PC-9 (cell line): ENCODE results near the gene RHOB. TPM values are rescaled to one million over a fixed set of nuclear protein-coding genes. Genes with fewer than 3 reads are reported as not detected.
A peak's percentile ranks its signal among the peaks of the same experiment; 100 is the strongest.

Experiments
- BruUV-seq: library from RNA; stranded (reverse); fragments of 400-500 nt; replicated peaks from 2 replicates; lab custom pipeline; 2021; lab: Mats Ljungman, UMichigan
- CTCF ChIA-PET: fragments of 300-600 bp; sonication (Branson Sonifier 250); formaldehyde crosslinking; loops from one replicate; lab custom pipeline; 2022; ENCODE audit warnings: antibody characterized with exemption; lab: Charles Lee
- POLR2A ChIA-PET: fragments of 300-600 bp; sonication (Branson Sonifier 250); formaldehyde crosslinking; loops from one replicate; lab custom pipeline; 2022; ENCODE audit warnings: antibody characterized with exemption; ENCODE audit not compliant: unreplicated experiment; lab: Charles Lee
- DNase-seq, 2 experiments: peaks; one replicate each; pipeline versions ENCODE4 v3.0.0 to v3.0.0-alpha.2; 2015 to 2022; ENCODE audit warnings: mixed read lengths in 1 of 2
- H2AFZ ChIP-seq: fragments of 200-600 bp; sonication (generic); 2 replicates; pipeline ENCODE4 v1.8.1; 2017; ENCODE audit warnings: antibody characterized with exemption
- H3F3A ChIP-seq: fragments of 200-600 bp; sonication (generic); 2 replicates; pipeline ENCODE4 v1.8.1; 2017; ENCODE audit warnings: antibody characterized with exemption, mild to moderate bottlenecking, low read depth; ENCODE audit not compliant: insufficient read depth
- H3K27ac ChIP-seq: fragments of 200-600 bp; sonication (generic); 2 replicates; pipeline ENCODE4 v1.6.1; 2016; ENCODE audit warnings: mixed run types
- H3K27me3 ChIP-seq: fragments of 200-600 bp; sonication (generic); 2 replicates; pipeline ENCODE4 v1.6.1; 2016; ENCODE audit warnings: low read depth, mixed run types; ENCODE audit not compliant: insufficient read depth
- H3K36me3 ChIP-seq: fragments of 200-600 bp; sonication (generic); 2 replicates; pipeline ENCODE4 v1.6.1; 2016; ENCODE audit warnings: low read depth, mixed run types
- H3K4me1 ChIP-seq: fragments of 200-600 bp; sonication (generic); replicated peaks from 2 replicates; pipeline ENCODE4 v1.6.1; 2016; ENCODE audit warnings: mixed run types; ENCODE audit not compliant: insufficient read depth
- H3K4me2 ChIP-seq: fragments of 200-600 bp; sonication (generic); 2 replicates; pipeline ENCODE4 v1.6.1; 2017; ENCODE audit warnings: mixed run types
- H3K4me3 ChIP-seq: fragments of 200-600 bp; sonication (generic); 2 replicates; pipeline ENCODE4 v1.6.1; 2016; ENCODE audit warnings: mixed run types
- H3K79me2 ChIP-seq: fragments of 200-600 bp; sonication (generic); 2 replicates; pipeline ENCODE4 v1.6.1; 2017; ENCODE audit warnings: low read depth, mixed run types
- H3K9me2 ChIP-seq: fragments of 200-600 bp; sonication (generic); 2 replicates; pipeline ENCODE4 v1.8.1; 2017; ENCODE audit warnings: mild to moderate bottlenecking; ENCODE audit not compliant: insufficient read depth
- H3K9me3 ChIP-seq: fragments of 200-600 bp; sonication (generic); 2 replicates; pipeline ENCODE4 v1.8.1; 2016; ENCODE audit warnings: low read depth; ENCODE audit not compliant: insufficient read depth
- H4K20me1 ChIP-seq: fragments of 200-600 bp; sonication (generic); 2 replicates; pipeline ENCODE4 v1.8.1; 2017; ENCODE audit not compliant: insufficient read depth
- CTCF ChIP-seq: fragments of 200-600 bp; sonication (generic); conservative IDR thresholded peaks from 2 replicates; pipeline ENCODE4 v1.6.1; 2017; ENCODE audit warnings: mixed run types, antibody characterized with exemption, mild to moderate bottlenecking, moderate library complexity
- EZH2 ChIP-seq: fragments of 200-600 bp; sonication (generic); IDR thresholded peaks from 2 replicates; pipeline ENCODE4 v1.8.0; 2017; ENCODE audit warnings: antibody characterized with exemption, low read depth
- intact Hi-C: fragments of 100-400 bp; cut with micrococcal nuclease; formaldehyde crosslinking; loops from one replicate; pipeline ENCODE4 v1.10.0; 2022; ENCODE audit not compliant: unreplicated experiment
- total RNA-seq: library from RNA; stranded (reverse); gene quantifications from 2 replicates; pipeline ENCODE4 v1.2.3, GENCODE V29; 2021

The RHOB gene
- total RNA-seq, 1 experiment from 2014 or later, result 39.3 TPM

- H3K4me2 ChIP-seq, result no peak overlapping the region
- H3K36me3 ChIP-seq, result no peaks in the 10 kb centered on the region
- TF ChIP-seq CTCF (no peak), EZH2 (no peak)
- no peaks in the 10 kb centered on the region for H3K9me2 ChIP-seq
- H3K4me1 ChIP-seq, result peaks cover 55% of the 10 kb centered on the region
- no peaks in the 10 kb centered on the region for H3K79me2 ChIP-seq
- DNase-seq, result no peak
- BruUV-seq, result no TSS peak
- H2AFZ ChIP-seq, result no peak overlapping the region
- H3K4me3 ChIP-seq, result no peak overlapping the region
- intact Hi-C loops, result no loop called here
- no peaks in the 10 kb centered on the region for H3K9me3 ChIP-seq
- H3K27ac ChIP-seq, result no peak overlapping the region
- peaks cover 12% of the 10 kb centered on the region; the same call in 1 of the 2 replicates for H3F3A ChIP-seq
- ChIA-PET CTCF (no interaction called here), POLR2A (no interaction called here)
- no peaks in the 10 kb centered on the region for H3K27me3 ChIP-seq
- no peaks in the 10 kb centered on the region for H4K20me1 ChIP-seq
These were observed 26.3 kb downstream of the RHOB start for GRCh38 chr2:20473128-20473527.

- Histone ChIP-seq H3K4me1 (peaks cover 41% of the 10 kb centered on the region), H3K36me3 (no peaks in the 10 kb centered on the region), H3K4me3 (no peak overlapping the region), H3K27ac (peak overlapping the region; percentile 56), H2AFZ (no peak overlapping the region), H3K4me2 (peak overlapping the region; percentile 14), H3F3A (peaks cover 12% of the 10 kb centered on the region; the same call in 1 of the 2 replicates), H3K79me2 (no peaks in the 10 kb centered on the region), H3K27me3 (no peaks in the 10 kb centered on the region), H3K9me3 (no peaks in the 10 kb centered on the region), H3K9me2 (no peaks in the 10 kb centered on the region), H4K20me1 (no peaks in the 10 kb centered on the region)
- ChIA-PET POLR2A (interaction anchor here (0.6 kb wide), 1 partner anchor 25 kb away, joined by 3 read pairs; no protein-coding TSS in a partner anchor), CTCF (no interaction called here)
- intact Hi-C loops, result loop anchor here (1.0 kb wide), 1 partner anchor 21 kb away; no protein-coding TSS in a partner anchor
- DNase-seq, result peak in 1 of 2 experiments; percentile 34
- BruUV-seq, result TSS peak; percentile 84
- no peak for TF ChIP-seq EZH2
- no peak for TF ChIP-seq CTCF
These were observed 28.1 kb downstream of the RHOB start for GRCh38 chr2:20474757-20475566.

- Histone ChIP-seq H3K27me3 (no peaks in the 10 kb centered on the region), H4K20me1 (no peaks in the 10 kb centered on the region), H3K4me3 (no peak overlapping the region), H3K9me3 (no peaks in the 10 kb centered on the region), H3K4me1 (peaks cover 41% of the 10 kb centered on the region), H3F3A (peaks cover 12% of the 10 kb centered on the region; the same call in 1 of the 2 replicates), H3K27ac (no peak overlapping the region), H3K79me2 (no peaks in the 10 kb centered on the region), H3K4me2 (peak overlapping the region; percentile 14; the same call in 1 of the 2 replicates), H3K9me2 (no peaks in the 10 kb centered on the region), H2AFZ (no peak overlapping the region), H3K36me3 (no peaks in the 10 kb centered on the region)
- no TSS peak for BruUV-seq
- peak in 1 of 2 experiments; percentile 22 for DNase-seq
- TF ChIP-seq EZH2 (no peak), CTCF (no peak)
- intact Hi-C loops, result no loop called here
- CTCF ChIA-PET, result no interaction called here
- POLR2A ChIA-PET, result interaction anchor here (0.6 kb wide), 1 partner anchor 26 kb away, joined by 3 read pairs; no protein-coding TSS in a partner anchor
These were observed 28.7 kb downstream of the RHOB start for GRCh38 chr2:20475567-20475952.
